Stimulated activated memory B cell treated with anti-CD40 and anti-IgM and Interleukin-4, amounts not matched to agents 10 μg/mL and 1 μg/mL and 100 μg/mL, for 72 hours (primary cell): ENCODE results near the gene PLEK2.

Experiments used
- ATAC-seq: fragments of 150-1000 bp; cut with Tn5 transposase; 2 replicates; pipeline ENCODE4 v1.10.0; 2021
- H3K27ac Mint-ChIP-seq: one replicate; pipeline ENCODE4 v1.8.0; 2022; ENCODE audit warnings: mild to moderate bottlenecking, mixed read lengths
- H3K27me3 Mint-ChIP-seq: one replicate; pipeline ENCODE4 v1.8.0; 2022; ENCODE audit warnings: mixed read lengths
- H3K36me3 Mint-ChIP-seq: one replicate; pipeline ENCODE4 v1.8.0; 2022; ENCODE audit warnings: mixed read lengths
- H3K4me1 Mint-ChIP-seq: one replicate; pipeline ENCODE4 v1.8.0; 2022; ENCODE audit warnings: mixed read lengths
- H3K4me3 Mint-ChIP-seq: one replicate; pipeline ENCODE4 v1.8.0; 2022; ENCODE audit warnings: mild to moderate bottlenecking, moderate library complexity, mixed read lengths
- H3K9me3 Mint-ChIP-seq: one replicate; pipeline ENCODE4 v1.8.0; 2022; ENCODE audit warnings: mixed read lengths

Gene PLEK2

DNA sequence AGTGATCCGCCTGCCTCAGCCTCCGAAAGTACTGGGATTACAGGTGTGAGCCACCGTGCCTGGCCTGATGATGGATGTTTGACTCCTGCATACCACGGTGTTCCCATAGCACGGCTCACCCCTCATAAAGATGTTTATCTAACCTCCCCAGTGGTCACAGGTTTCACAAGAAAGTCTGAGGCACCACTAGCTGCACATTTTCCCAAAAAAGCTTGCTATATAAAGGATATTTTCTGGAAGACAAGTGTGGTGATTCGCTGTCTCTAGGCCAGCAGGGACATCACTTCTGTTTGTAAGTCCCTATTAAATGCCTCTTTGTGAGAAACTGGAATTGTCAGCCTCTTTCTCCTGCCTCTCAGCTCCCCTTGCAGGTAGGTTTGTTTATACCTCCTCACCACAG is 18.3 kb downstream of the PLEK2 start:
- H3K36me3 Mint-ChIP-seq = no peaks in the 10 kb centered on the region
- H3K4me3 Mint-ChIP-seq = no peak overlapping the region
- ATAC-seq = no peak
- H3K4me1 Mint-ChIP-seq = no peaks in the 10 kb centered on the region
- H3K27me3 Mint-ChIP-seq = peaks cover 9% of the 10 kb centered on the region
- H3K27ac Mint-ChIP-seq = no peak overlapping the region
- no peaks in the 10 kb centered on the region for H3K9me3 Mint-ChIP-seq

DNA sequence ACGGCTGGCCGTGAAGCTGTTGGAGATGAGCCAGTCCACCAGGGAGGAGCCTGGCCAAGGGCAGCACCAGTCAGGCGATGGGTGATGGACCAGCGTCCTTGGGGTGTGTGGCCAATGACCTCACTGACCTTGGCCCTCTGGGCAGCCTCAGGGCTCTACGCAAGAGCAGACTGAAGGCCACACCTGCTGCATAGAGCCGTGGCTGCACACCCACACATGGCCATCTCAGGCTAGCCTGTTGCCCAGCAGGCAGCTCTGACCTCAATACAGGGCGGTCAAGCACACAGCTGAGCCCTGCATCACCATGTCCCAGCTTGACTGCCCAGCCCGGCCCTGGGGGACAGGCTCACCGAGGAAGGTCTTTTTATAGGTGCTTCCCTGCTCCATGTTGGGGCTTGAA is 19.2 kb downstream of the PLEK2 start:
- H3K27me3 Mint-ChIP-seq = no peaks in the 10 kb centered on the region
- no peak overlapping the region for H3K27ac Mint-ChIP-seq
- no peak for ATAC-seq
- H3K4me3 Mint-ChIP-seq = no peak overlapping the region
- no peaks in the 10 kb centered on the region for H3K4me1 Mint-ChIP-seq
- H3K9me3 Mint-ChIP-seq = no peaks in the 10 kb centered on the region
- H3K36me3 Mint-ChIP-seq = peaks cover 4% of the 10 kb centered on the region

DNA sequence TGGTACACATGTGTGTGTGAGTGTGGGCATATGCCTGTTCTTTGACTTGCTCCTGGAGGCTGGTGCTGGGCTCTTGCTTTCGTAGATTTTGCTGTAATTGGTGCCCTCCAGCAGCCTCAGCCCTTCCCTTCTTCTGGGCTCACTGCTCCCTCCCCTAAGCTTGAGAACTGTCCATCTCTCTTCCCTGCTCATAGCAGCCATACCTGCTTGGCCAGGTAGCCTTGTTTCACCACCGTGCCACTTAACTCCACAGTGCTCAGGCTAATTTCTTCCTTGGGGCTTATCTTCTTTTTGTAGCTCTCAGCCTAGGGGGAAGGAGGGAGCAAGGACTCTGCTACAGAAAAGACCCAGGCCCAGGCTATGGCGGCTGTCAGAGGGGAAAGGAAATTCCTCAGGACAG is 19.8 kb downstream of the PLEK2 start:
- Mint-ChIP-seq H3K4me3 (no peak overlapping the region), H3K9me3 (no peaks in the 10 kb centered on the region), H3K27ac (no peak overlapping the region), H3K4me1 (no peaks in the 10 kb centered on the region), H3K27me3 (no peaks in the 10 kb centered on the region), H3K36me3 (peaks cover 10% of the 10 kb centered on the region)
- ATAC-seq = no peak

DNA sequence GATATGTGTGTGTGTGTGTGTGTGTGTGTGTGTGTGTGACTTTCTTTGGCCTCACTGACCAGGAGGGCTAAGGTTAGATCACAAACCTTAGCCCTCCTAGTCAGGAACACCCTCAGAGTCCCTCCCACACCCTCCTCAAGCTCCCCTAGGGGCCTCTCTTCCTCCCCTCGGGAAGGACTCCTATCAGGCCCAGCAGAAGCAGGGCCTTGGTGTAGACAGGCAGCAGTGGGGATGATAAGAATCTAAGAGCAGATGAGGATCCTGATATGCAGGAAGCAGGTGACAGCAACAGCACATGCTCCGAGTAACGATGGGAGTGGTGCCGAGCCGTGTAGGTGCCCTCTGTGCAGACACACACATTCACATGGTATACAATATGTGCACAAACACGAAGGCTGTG is 20.7 kb downstream of the PLEK2 start:
- H3K36me3 Mint-ChIP-seq = peaks cover 15% of the 10 kb centered on the region
- H3K27me3 Mint-ChIP-seq = no peaks in the 10 kb centered on the region
- ATAC-seq = no peak
- no peaks in the 10 kb centered on the region for H3K4me1 Mint-ChIP-seq
- no peak overlapping the region for H3K4me3 Mint-ChIP-seq
- H3K9me3 Mint-ChIP-seq = no peaks in the 10 kb centered on the region
- H3K27ac Mint-ChIP-seq = no peak overlapping the region

DNA sequence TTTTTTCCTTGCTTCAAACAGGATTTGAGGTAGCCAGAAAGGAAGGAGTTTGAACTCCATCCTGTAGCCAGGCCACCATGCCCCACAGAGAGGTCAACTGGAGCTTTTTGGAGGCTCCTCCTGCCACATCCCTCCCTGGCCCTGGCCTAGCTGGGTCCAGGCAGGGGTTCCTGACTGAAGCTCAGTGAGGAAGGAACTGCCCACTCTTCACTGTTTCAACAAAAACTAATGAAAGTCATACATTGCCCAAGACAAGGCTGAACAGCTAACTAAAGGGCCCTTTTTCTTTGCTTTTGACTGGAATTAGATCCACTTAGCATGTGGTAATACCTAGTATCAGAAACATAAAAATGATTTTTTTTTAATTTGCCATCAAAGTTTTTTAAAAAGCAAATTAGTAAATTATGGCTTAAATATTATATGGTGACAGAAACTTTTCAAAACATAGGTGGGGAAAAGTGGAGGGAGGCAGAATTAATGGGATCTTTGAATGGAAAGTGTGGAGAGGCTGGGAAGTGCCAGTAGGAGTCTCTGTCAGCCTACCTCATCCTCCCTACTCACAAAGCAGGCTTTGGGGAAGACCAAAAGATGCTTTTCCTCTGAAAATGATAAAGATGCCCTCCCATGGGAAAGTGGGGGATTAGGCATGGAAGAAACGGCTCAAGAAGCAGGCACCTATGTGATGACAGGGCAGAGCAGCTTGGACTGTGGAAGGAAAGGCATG is 22.0 kb downstream of the PLEK2 start:
- Mint-ChIP-seq H3K4me1 (no peaks in the 10 kb centered on the region), H3K27me3 (no peaks in the 10 kb centered on the region), H3K9me3 (no peaks in the 10 kb centered on the region), H3K4me3 (no peak overlapping the region), H3K36me3 (peaks cover 24% of the 10 kb centered on the region), H3K27ac (no peak overlapping the region)
- ATAC-seq = no peak

DNA sequence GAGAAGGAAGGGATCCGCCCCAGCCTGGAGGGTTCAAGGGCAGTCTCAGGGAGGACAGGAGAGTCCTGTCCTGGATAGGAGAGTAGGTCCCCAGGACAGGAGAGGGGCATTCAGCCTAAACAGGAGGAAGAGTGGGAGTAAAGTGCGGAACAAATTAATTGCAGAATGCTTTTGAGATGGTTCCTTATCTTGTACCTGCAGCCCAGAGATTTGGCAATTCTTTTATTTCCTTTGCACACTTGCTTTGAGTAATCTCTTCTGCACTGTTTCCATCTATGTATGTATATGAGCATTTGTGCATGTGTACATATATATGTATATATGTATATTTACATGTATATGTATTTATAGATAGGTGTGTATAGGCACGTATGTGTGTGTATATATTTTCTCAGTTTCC is 22.7 kb downstream of the PLEK2 start:
- H3K4me1 Mint-ChIP-seq = no peaks in the 10 kb centered on the region
- H3K27me3 Mint-ChIP-seq = no peaks in the 10 kb centered on the region
- no peak overlapping the region for H3K27ac Mint-ChIP-seq
- H3K36me3 Mint-ChIP-seq = peaks cover 24% of the 10 kb centered on the region
- H3K9me3 Mint-ChIP-seq = no peaks in the 10 kb centered on the region
- H3K4me3 Mint-ChIP-seq = no peak overlapping the region
- no peak for ATAC-seq

DNA sequence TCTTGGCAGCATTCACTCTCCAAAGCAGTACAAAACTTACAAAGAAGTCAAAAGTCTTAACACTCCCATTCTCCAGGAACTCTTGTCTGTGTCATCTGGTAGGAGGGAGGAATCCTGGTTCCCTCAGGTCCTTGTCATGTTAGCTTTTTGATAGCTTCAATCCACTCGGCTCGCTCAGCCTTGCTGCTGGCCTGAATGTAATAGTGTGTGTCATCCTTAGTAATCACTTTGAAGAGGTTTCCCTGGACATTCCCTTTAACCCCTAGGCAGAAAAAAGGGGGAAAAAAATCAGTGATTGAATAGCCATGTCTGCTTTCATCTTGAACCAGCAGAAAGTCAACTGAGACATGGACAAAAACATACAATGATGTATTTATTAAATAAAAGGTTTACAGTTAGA is 24.8 kb downstream of the PLEK2 start:
- H3K4me3 Mint-ChIP-seq = no peak overlapping the region
- no peaks in the 10 kb centered on the region for H3K27me3 Mint-ChIP-seq
- H3K9me3 Mint-ChIP-seq = no peaks in the 10 kb centered on the region
- no peak overlapping the region for H3K27ac Mint-ChIP-seq
- no peak for ATAC-seq
- peaks cover 32% of the 10 kb centered on the region for H3K36me3 Mint-ChIP-seq
- H3K4me1 Mint-ChIP-seq = no peaks in the 10 kb centered on the region

DNA sequence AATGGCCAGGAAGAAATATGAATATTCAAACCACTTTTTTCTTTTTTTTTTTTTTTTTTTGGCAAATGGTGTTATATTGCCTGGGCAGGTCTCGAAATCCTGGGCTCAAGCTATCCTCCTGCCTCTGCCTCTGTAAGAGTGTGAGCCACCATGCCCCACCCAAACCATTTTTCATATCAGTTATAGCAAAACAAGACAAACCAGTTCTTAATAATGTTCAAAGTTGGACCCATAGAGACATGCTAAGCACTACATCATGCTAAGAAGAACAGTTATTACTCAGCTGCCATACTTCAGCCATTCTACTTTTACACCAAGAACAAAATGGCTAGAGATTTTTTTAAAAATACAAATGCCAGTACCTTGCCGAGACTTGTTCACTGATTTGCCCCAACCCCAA is 26.3 kb downstream of the PLEK2 start:
- Mint-ChIP-seq H3K27me3 (no peaks in the 10 kb centered on the region), H3K9me3 (no peaks in the 10 kb centered on the region), H3K4me3 (no peak overlapping the region), H3K4me1 (no peaks in the 10 kb centered on the region), H3K27ac (no peak overlapping the region), H3K36me3 (peaks cover 44% of the 10 kb centered on the region)
- ATAC-seq = no peak

DNA sequence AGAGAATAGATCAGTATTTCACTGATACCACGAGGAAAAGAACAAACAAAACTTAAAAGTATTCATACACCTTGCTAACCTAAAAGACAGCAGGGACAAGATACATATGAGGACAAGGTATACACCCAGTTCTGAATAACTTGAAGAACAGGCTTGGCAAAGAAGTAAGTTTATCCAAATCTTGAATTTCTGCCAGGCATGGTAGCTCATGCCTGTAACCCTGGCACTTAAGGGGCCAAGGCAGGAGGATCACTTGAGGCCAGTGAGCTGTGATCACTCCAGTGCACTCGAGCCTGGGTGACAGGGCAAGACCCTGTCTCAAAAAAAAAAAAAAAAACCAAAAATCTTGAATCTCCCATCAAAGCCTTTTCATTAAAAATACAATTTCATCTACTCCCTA is 26.8 kb downstream of the PLEK2 start:
- peaks cover 45% of the 10 kb centered on the region for H3K36me3 Mint-ChIP-seq
- no peaks in the 10 kb centered on the region for H3K9me3 Mint-ChIP-seq
- no peaks in the 10 kb centered on the region for H3K27me3 Mint-ChIP-seq
- no peak for ATAC-seq
- H3K27ac Mint-ChIP-seq = no peak overlapping the region
- H3K4me1 Mint-ChIP-seq = no peaks in the 10 kb centered on the region
- H3K4me3 Mint-ChIP-seq = no peak overlapping the region

DNA sequence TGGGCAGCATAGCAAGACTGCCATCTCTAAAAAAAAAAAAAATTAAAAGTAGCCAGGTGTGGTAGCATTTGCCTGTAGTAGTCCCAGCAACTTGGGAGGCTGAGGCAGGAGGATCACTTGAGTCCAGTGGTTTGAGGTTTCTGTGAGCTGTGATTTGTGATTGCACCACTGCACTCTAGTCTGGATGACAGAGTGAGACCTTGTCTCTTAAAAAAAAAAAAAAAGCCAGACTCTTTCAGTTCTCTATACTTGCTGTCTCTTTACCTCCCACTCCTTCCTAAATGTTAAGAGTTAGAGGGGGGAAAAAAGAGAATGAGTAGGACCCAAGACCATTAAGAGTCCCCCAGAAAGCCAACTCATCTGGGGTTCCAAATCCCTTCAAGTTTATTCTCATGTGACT is 34.0 kb downstream of the PLEK2 start:
- H3K4me1 Mint-ChIP-seq = peaks cover 21% of the 10 kb centered on the region
- H3K27ac Mint-ChIP-seq = peak overlapping the region; percentile 3
- H3K36me3 Mint-ChIP-seq = peaks cover 66% of the 10 kb centered on the region
- no peaks in the 10 kb centered on the region for H3K9me3 Mint-ChIP-seq
- peak; percentile 82 for ATAC-seq
- H3K4me3 Mint-ChIP-seq = no peak overlapping the region
- H3K27me3 Mint-ChIP-seq = no peaks in the 10 kb centered on the region

DNA sequence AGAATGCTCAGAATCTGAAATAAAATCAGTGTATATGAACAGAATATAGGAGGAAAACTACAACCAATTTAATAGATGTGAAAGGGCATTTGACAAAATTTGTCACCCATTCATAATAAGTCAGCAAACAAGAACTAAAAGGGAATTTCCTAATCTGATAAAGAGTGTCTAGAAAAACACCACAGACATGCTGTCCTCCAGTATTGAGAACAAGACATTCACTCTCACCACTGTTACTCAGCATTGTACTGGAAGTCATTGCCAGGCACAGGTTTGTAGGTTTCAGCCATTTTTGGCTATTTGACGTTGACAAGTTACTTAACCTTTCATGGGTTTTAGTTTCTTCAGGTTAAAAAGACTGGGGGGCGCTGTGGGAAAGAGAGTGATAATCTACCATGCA is 38.6 kb downstream of the PLEK2 start:
- H3K4me3 Mint-ChIP-seq = no peak overlapping the region
- peaks cover 51% of the 10 kb centered on the region for H3K36me3 Mint-ChIP-seq
- H3K9me3 Mint-ChIP-seq = no peaks in the 10 kb centered on the region
- H3K27ac Mint-ChIP-seq = peak overlapping the region; percentile 48
- H3K4me1 Mint-ChIP-seq = peaks cover 40% of the 10 kb centered on the region
- no peak for ATAC-seq
- no peaks in the 10 kb centered on the region for H3K27me3 Mint-ChIP-seq

DNA sequence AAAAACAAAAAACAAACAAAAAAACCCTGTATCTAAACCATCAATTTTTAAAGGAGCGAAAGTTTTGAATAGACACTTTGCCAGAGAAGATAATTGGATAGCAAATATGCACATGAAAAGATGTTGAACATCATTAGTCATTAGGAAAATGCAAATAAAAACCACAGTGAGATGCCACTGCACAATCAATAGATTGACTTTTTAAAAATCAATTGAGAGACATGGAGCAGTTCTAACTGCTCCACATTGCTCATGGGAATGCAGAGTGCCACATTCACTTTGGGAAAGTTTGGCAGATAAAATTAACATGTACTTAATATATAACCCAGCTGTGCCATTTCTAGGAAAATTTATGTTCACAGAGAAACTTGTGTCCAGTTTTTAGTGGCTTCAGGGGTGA is 39.1 kb downstream of the PLEK2 start:
- H3K9me3 Mint-ChIP-seq = no peaks in the 10 kb centered on the region
- no peak for ATAC-seq
- no peak overlapping the region for H3K27ac Mint-ChIP-seq
- H3K36me3 Mint-ChIP-seq = peaks cover 54% of the 10 kb centered on the region
- no peak overlapping the region for H3K4me3 Mint-ChIP-seq
- no peaks in the 10 kb centered on the region for H3K27me3 Mint-ChIP-seq
- H3K4me1 Mint-ChIP-seq = peaks cover 43% of the 10 kb centered on the region

DNA sequence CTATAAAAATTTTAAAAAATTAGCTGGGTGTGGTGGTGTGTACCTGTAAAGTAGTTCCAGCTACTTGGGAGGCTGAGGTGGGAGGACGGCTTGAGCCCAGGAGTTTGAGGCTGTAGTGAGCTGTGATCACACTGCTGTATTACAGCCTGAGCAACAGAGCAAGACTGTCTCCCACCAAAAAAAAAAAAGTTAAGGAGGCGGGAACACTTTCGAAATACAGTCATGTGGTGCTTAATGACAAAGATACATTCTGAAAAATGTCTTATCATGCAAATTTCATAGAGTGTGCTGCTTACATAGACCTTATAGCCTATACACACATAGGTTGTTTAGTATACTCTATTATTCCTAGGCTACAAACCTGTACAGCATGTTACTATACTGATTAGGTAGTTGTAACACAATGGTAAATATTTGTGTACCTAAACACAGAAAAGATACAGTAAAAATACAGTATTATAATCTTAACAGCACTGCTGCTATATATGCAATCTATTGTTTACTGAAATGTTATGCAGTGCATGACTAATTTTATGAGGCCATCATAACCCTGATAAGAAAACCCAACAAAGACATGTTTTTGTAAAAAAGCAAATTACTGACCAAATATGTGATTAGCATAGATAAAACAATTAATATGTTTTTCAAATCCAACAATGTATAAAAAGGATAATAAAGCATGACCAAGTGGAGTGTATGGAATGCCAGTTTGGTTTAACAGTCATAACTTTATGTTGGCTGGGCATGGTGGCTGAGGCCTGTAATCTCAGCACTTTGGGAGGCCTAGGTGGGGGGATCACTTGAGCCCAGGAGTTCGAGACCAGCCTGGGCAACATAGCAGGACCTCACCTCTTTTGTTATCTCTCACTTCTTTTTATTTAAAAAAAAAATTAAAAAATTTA is 40.5 kb downstream of the PLEK2 start:
- H3K4me3 Mint-ChIP-seq = no peak overlapping the region
- no peak overlapping the region for H3K27ac Mint-ChIP-seq
- peaks cover 38% of the 10 kb centered on the region for H3K4me1 Mint-ChIP-seq
- H3K9me3 Mint-ChIP-seq = no peaks in the 10 kb centered on the region
- no peak for ATAC-seq
- peaks cover 47% of the 10 kb centered on the region for H3K36me3 Mint-ChIP-seq
- no peaks in the 10 kb centered on the region for H3K27me3 Mint-ChIP-seq

DNA sequence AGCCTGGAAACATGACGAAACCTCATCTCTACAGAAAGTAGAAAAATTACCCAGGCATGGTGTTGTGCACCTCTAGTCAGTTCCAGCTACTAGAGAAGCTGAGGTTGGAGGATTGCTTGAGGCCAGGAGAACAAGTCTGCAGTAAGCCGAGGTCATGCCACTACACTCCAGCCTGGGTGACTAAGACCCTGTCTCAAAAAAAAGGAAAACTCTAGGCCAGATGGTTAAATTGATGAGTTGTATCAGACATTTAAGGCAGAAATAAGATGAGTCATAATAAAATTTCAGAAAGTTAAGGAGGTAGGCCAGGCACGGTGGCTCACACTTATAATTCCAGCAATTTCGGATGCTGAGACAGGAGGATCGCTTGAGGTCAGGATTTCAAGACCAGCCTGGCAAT is 41.1 kb downstream of the PLEK2 start:
- no peak for ATAC-seq
- H3K27me3 Mint-ChIP-seq = no peaks in the 10 kb centered on the region
- H3K4me3 Mint-ChIP-seq = no peak overlapping the region
- no peaks in the 10 kb centered on the region for H3K9me3 Mint-ChIP-seq
- H3K36me3 Mint-ChIP-seq = peaks cover 44% of the 10 kb centered on the region
- H3K4me1 Mint-ChIP-seq = peaks cover 39% of the 10 kb centered on the region
- no peak overlapping the region for H3K27ac Mint-ChIP-seq

DNA sequence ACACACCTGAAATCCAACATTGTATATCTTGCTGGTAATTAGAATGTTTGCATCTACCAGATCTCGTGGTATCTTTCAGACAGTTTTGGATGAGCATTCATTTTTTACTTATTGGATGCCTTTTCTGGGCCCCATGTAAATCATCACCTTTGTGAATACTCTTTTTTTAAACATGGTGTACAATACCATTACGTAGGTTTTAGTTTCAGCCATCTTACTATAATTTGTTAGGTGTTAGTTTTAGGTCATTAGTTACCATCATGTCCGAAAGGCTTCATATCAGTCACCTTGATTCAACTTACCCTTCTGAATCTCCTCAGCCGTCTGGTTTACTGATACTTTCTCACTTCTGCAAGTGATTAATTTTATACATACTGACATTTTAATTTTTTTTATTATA is 46.5 kb downstream of the PLEK2 start:
- Mint-ChIP-seq H3K27me3 (no peaks in the 10 kb centered on the region), H3K4me1 (peaks cover 40% of the 10 kb centered on the region), H3K36me3 (peaks cover 44% of the 10 kb centered on the region), H3K27ac (no peak overlapping the region), H3K9me3 (no peaks in the 10 kb centered on the region), H3K4me3 (no peak overlapping the region)
- ATAC-seq = no peak
